ENCODE results near the gene ALOX12B. TPM values are rescaled to one million over a fixed set of nuclear protein-coding genes. Genes with fewer than 3 reads are reported as not detected.

The ALOX12B gene
- total RNA-seq, 2 experiments from 2014 or later = 3.3 to 3.6 TPM

- H3K9me3 Mint-ChIP-seq (ENCODE audit: low read depth) = no peaks in the 10 kb centered on the region
- H3K36me3 Mint-ChIP-seq (ENCODE audit: low read depth) = peaks cover 6% of the 10 kb centered on the region
- H3K27ac Mint-ChIP-seq = peak within 1 kb of the TSS; percentile 56
- peaks cover 19% of the 10 kb centered on the region for H3K27me3 Mint-ChIP-seq
- H3K4me1 Mint-ChIP-seq = peaks cover 62% of the 10 kb centered on the region
- POLR2A ChIA-PET = interaction anchor here (0.6 to 2.3 kb wide), 5 partner anchors 14 to 619 kb away, joined by 3 to 21 read pairs (median 5); no protein-coding TSS in a partner anchor
- H3K4me3 Mint-ChIP-seq = peak within 1 kb of the TSS; percentile 90
- no peak for ATAC-seq
- CTCF ChIA-PET = interaction anchor here (0.7 to 7.8 kb wide), 13 partner anchors 15 to 134 kb away, joined by 3 to 88 read pairs (median 4); no protein-coding TSS in a partner anchor
- DNase-seq = peak; percentile 42
- intact Hi-C loops (cut with DNase I, micrococcal nuclease) = loop anchor here in 1 of 2 experiments (1.0 to 5.0 kb wide), 2 partner anchors 28 to 313 kb away; partner anchors contain the start of genes NDEL1 and PER1
Observed at GRCh38 chr17:8123695-8124349, 36.3 kb upstream of the ALOX12B start, which contains the start of gene HES7. HES7 (minus strand) TSS chr17:8124106; CDS start chr17:8124084, 22 bp downstream.

GRCh38 chr17:8122924-8123694 lies 35.6 kb upstream of the ALOX12B start:
- Mint-ChIP-seq H3K4me1 (peaks cover 69% of the 10 kb centered on the region), H3K27me3 (peaks cover 19% of the 10 kb centered on the region), H3K4me3 (peak overlapping the region; percentile 90), H3K9me3 (ENCODE audit: low read depth) (no peaks in the 10 kb centered on the region), H3K27ac (peak overlapping the region; percentile 47), H3K36me3 (ENCODE audit: low read depth) (peaks cover 7% of the 10 kb centered on the region)
- ATAC-seq = peak; percentile 5
- CTCF ChIA-PET = interaction anchor here (0.6 to 7.8 kb wide), 10 partner anchors 9 to 99 kb away, joined by 3 to 88 read pairs (median 4); no protein-coding TSS in a partner anchor
- peak; percentile 75 for DNase-seq
- intact Hi-C loops (cut with DNase I, micrococcal nuclease) = loop anchor here in 1 of 2 experiments (1.0 to 5.0 kb wide), 2 partner anchors 29 to 314 kb away; partner anchors contain the start of genes NDEL1 and PER1
- POLR2A ChIA-PET = interaction anchor here (1.2 to 5.0 kb wide), 3 partner anchors 49 to 87 kb away, joined by 3 to 52 read pairs (median 21); partner anchors contain the start of gene AURKB

GRCh38 chr17:8122422-8122923 lies 35.0 kb upstream of the ALOX12B start:
- peak; percentile 61 for DNase-seq
- Mint-ChIP-seq H3K36me3 (ENCODE audit: low read depth) (peaks cover 7% of the 10 kb centered on the region), H3K4me1 (peaks cover 74% of the 10 kb centered on the region), H3K27me3 (peaks cover 19% of the 10 kb centered on the region), H3K27ac (peak overlapping the region; percentile 47), H3K9me3 (ENCODE audit: low read depth) (no peaks in the 10 kb centered on the region), H3K4me3 (peak overlapping the region; percentile 90)
- ChIA-PET CTCF (interaction anchor here (0.6 to 7.8 kb wide), 9 partner anchors 10 to 103 kb away, joined by 3 to 88 read pairs (median 3); no protein-coding TSS in a partner anchor), POLR2A (interaction anchor here (0.6 to 5.0 kb wide), 3 partner anchors 51 to 88 kb away, joined by 3 to 52 read pairs (median 3); partner anchors contain the start of gene AURKB)
- intact Hi-C loops (cut with DNase I, micrococcal nuclease) = loop anchor here in 1 of 2 experiments (5.0 kb wide), 1 partner anchor 315 kb away; the partner anchor contains the start of gene NDEL1
- no peak for ATAC-seq

- DNase-seq = peak; percentile 83
- POLR2A ChIA-PET = interaction anchor here (0.6 to 5.0 kb wide), 4 partner anchors 52 to 89 kb away, joined by 3 to 52 read pairs (median 3); partner anchors contain the start of gene AURKB
- H3K36me3 Mint-ChIP-seq (ENCODE audit: low read depth) = peaks cover 7% of the 10 kb centered on the region
- peak overlapping the region; percentile 90 for H3K4me3 Mint-ChIP-seq
- H3K9me3 Mint-ChIP-seq (ENCODE audit: low read depth) = no peaks in the 10 kb centered on the region
- peaks cover 19% of the 10 kb centered on the region for H3K27me3 Mint-ChIP-seq
- CTCF ChIA-PET = interaction anchor here (0.7 to 7.8 kb wide), 5 partner anchors 10 to 103 kb away, joined by 3 to 88 read pairs (median 6); no protein-coding TSS in a partner anchor
- intact Hi-C loops (cut with DNase I, micrococcal nuclease) = loop anchor here in 1 of 2 experiments (2.0 to 5.0 kb wide), 2 partner anchors 179 to 315 kb away; partner anchors contain the start of gene NDEL1
- H3K27ac Mint-ChIP-seq = no peak overlapping the region
- peak; percentile 17 for ATAC-seq
- peaks cover 69% of the 10 kb centered on the region for H3K4me1 Mint-ChIP-seq
Observed at GRCh38 chr17:8121681-8122421, 34.3 kb upstream of the ALOX12B start.

GRCh38 chr17:8121407-8121680 lies 33.8 kb upstream of the ALOX12B start:
- Mint-ChIP-seq H3K27ac (no peak overlapping the region), H3K4me1 (peaks cover 66% of the 10 kb centered on the region), H3K9me3 (ENCODE audit: low read depth) (no peaks in the 10 kb centered on the region), H3K27me3 (peaks cover 22% of the 10 kb centered on the region), H3K4me3 (peak overlapping the region; percentile 90), H3K36me3 (ENCODE audit: low read depth) (peaks cover 7% of the 10 kb centered on the region)
- POLR2A ChIA-PET = interaction anchor here (1.0 to 5.0 kb wide), 2 partner anchors 52 to 66 kb away, joined by 3 to 52 read pairs; no protein-coding TSS in a partner anchor
- DNase-seq (no peak), ATAC-seq (no peak)
- intact Hi-C loops (cut with DNase I, micrococcal nuclease) = loop anchor here in 1 of 2 experiments (2.0 to 5.0 kb wide), 2 partner anchors 179 to 316 kb away; partner anchors contain the start of gene NDEL1
- CTCF ChIA-PET = interaction anchor here (7.8 kb wide), 1 partner anchor 35 kb away, joined by 88 read pairs; no protein-coding TSS in a partner anchor

GRCh38 chr17:8120520-8121406 lies 33.2 kb upstream of the ALOX12B start:
- intact Hi-C loops (cut with DNase I, micrococcal nuclease) = loop anchor here (1.0 to 5.0 kb wide), 10 partner anchors 19 to 317 kb away; partner anchors contain the start of genes NDEL1 (in 1 of the 2), RANGRF (in 1 of the 2) and VAMP2 (in 1 of the 2)

GRCh38 chr17:8119581-8120519 lies 32.3 kb upstream of the ALOX12B start:
- peak; percentile 35 for ATAC-seq
- Mint-ChIP-seq H3K27me3 (peaks cover 28% of the 10 kb centered on the region), H3K27ac (peak overlapping the region; percentile 90), H3K4me3 (peak overlapping the region; percentile 90), H3K4me1 (peaks cover 54% of the 10 kb centered on the region), H3K9me3 (ENCODE audit: low read depth) (no peaks in the 10 kb centered on the region), H3K36me3 (ENCODE audit: low read depth) (peaks cover 5% of the 10 kb centered on the region)
- DNase-seq = peak; percentile 96
- ChIA-PET POLR2A (interaction anchor here (0.6 to 5.0 kb wide), 12 partner anchors 19 to 504 kb away, joined by 3 to 52 read pairs (median 5); partner anchors contain the start of genes BORCS6, CTC1 and PFAS), CTCF (interaction anchor here (0.6 to 7.8 kb wide), 45 partner anchors 7 to 433 kb away, joined by 3 to 108 read pairs (median 6); partner anchors contain the start of genes AURKB, BORCS6, CTC1 and GUCY2D)
- intact Hi-C loops (cut with DNase I, micrococcal nuclease) = loop anchor here (1.0 to 5.0 kb wide), 21 partner anchors 19 to 433 kb away; partner anchors contain the start of genes CTC1 (in 2 of the 2), RANGRF (in 2 of the 2), KDM6B (in 1 of the 2) and NDEL1 (in 1 of the 2)

More at GRCh38 chr17:8120520-8121406, 33.2 kb upstream of the ALOX12B start:
- ATAC-seq (peak; percentile 12), DNase-seq (peak; percentile 90)
- Mint-ChIP-seq H3K27me3 (peaks cover 23% of the 10 kb centered on the region), H3K27ac (peak overlapping the region; percentile 90), H3K4me1 (peaks cover 62% of the 10 kb centered on the region), H3K9me3 (ENCODE audit: low read depth) (no peaks in the 10 kb centered on the region), H3K36me3 (ENCODE audit: low read depth) (peaks cover 7% of the 10 kb centered on the region), H3K4me3 (peak overlapping the region; percentile 90)
- CTCF ChIA-PET = interaction anchor here (0.6 to 7.8 kb wide), 20 partner anchors 9 to 434 kb away, joined by 3 to 108 read pairs (median 18); partner anchors contain the start of genes BORCS6, CTC1, SLC25A35 and TP53
- POLR2A ChIA-PET = interaction anchor here (0.6 to 5.0 kb wide), 11 partner anchors 18 to 505 kb away, joined by 3 to 52 read pairs (median 5); partner anchors contain the start of genes BORCS6, CTC1 and PFAS

Data from activated CD4-positive, alpha-beta T cell treated with anti-CD3 and anti-CD28 coated beads for 36 hours (primary cell).